Stimulated activated naive CD4-positive, alpha-beta T cell (primary cell): ENCODE results near the gene PAK6.

Source experiments
- DNase-seq, 6 experiments: peaks; one replicate each; lab custom pipeline; 2025; lab: John Stamatoyannopoulos, UW

Gene PAK6

DNA sequence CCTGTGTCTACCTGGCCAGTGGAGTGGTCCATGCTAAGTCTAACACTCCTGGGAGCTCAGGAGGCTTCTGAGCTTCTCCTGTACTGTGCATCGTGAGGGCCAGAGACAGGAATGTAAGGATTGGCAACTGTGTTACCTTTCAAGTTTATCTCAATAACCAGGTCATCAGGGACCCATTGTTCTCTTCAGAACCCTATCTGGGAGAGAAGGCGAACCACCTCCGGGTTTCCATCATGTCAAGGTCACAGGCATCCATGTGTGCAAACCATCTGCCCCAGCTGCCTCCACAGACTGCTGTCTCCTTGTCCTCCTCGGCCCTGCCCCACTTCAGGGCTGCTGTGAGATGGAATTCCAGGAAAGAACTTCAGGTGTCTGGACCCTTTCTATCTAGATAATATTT is 38.1 kb downstream of the PAK6 start:
- DNase-seq = no peak

DNA sequence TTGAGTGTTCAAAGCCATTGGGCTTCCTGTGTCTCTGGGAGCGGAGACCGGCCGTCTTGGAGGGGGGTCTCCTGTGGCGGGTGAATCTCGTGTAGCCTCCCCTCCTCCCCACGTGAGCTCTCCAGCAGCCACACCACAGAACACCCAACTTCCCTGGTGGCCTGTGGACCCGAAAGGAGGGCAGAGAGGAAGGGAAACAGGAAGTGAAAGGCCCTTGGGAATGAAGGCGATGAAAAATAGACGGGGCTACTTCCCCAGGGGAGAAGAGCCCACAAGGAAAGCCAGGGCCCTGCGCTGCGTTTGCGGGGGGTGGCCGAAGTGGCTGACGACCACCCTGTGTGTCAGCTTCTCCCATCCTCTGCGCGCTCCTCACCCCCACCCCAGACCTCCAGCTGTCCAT is 38.6 kb downstream of the PAK6 start:
- no peak for DNase-seq

DNA sequence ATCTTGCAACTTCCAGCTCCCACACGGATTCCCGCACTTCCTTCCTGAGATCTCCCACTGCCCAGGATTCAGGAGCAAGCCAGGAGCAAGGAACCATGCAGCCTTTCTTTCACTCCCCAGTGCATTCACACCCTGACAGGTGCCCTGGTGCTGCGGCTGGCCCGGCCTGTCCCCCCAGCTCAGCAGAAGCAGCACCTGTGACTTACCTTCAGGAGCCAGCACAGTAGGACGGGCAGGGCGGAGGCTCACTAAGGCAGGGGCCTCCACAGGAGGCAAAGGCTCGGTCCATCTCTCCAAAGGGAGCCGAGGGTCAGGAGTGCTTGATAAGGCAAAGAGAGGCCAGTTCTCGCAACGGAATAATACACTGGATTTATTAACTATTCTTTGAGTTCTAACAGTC is 39.2 kb downstream of the PAK6 start:
- no peak for DNase-seq

DNA sequence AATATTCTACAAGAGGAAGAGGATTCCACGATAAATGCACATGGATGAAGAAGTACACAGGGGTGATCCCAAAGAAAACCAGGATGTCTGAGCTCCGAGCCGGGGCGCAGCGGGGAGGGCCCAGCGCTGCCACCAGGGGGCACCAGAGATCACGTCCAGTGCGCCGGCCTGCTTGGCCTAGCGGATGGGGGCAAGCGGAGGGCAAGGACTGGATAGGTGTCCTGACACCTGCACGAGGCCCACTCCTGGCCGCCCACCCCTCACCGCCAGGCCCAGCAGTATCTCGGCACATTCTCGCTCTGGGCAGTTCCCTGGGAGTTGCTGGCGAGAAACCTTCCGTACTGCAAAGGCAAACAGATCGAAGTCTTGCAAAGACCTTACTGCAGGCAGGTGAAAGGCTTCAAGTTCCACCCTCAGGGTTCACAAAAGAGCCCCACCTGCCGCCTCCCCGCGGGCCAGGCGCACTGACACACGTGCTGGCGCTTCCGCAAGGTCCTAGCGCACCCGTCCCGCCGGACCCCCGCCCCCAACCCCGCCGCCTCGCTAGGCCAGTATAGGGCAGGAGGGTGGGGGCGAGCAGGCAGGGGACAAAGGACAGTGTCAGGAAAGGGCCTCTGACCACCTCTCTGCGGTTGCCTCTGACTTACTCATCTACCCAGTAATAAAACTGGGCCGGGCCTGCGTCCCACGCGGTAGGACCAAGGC is 40.7 kb downstream of the PAK6 start:
- DNase-seq = peak; percentile 15 to 73 (median 54)

DNA sequence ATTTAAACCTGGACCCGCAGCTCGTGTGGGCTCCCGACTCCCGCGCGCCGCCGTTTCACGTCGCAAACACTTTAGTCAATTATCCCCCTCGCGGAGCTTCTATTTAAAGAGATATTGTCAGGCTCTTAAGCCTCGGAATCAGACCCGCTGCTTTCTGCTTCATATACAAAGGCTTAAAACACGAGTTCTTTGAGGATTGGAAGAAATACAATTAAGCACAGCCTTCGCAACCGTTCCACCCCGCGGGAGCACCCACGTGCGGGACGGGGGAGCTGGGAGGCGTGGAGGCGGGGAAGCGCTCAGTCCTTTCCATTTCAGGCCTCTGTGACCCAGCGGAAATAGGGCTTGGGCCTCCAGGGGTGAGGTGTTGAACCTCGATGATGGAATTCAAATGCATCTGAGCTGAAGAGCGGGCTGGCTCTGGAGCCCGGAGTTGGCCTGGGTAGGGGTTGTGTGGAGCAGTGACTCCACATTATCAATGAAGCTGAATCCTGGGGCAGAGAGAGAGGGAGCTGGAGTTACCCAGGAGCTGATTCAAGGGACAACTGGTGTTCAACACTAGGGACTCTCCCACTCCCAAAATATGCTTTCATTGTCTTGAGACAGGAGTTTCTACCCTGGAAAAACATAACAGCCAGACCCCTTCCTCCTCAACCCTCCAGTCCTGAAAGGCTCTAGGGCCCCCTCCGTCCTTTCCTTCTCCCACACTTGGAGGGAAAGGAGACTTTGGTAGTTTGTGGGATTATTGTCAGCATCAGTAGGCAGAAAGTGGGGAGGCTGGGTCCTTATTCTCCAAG is 41.6 kb downstream of the PAK6 start:
- no peak for DNase-seq

DNA sequence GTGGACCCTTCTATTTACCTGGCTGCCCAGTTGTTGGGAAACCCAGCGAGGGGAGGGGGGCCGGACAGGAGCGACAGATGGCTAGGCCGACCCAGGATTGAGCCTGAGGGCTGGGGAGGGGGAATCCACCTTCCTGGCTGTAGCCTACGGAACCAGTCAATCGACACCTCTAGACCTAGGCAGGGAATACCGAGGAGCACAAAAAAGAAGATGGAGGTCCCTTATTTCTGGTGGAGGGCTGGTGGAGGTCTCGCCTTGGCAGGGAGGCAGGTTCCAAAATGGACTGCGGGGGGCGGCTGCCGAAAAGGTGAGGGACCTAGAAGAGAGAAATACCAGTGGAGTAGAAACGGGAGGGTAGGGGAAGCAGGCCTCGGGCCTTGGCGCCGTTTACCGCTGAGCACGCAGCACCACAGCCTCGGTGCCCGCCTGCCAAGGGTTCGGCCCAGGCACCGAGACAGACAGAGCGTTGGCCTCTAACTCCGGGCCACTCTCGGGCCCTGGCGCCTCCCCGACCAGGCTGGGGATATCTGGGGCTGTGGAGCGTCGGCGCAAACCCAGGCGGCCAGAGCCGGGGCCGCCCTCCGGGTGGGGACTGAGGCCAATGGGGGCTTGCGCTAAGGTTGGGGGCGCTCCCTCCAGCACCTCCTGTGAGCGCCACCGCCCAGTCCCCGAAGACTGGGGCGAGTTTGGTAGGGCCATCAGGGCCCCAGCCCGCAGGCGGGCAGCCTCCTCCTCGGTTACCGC is 42.4 kb downstream of the PAK6 start:
- DNase-seq = no peak

DNA sequence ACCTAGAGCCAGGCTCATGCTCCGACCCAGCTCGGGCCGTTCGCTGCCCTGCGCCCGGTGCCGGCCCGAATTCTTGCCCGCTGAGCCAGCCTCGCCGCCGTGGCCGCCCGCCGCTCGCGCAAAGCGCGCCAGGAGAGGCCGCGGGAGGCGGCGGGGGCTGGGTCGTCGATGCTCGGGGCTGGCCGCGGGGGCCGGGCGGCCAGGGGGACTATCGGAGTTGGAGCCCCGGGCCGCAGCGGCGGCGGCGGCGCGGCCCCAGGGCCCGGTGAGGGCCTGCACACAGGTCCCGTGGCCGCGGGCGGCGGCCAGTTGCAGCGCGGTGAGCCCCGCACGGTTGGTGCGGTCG is 42.9 kb downstream of the PAK6 start:
- no peak for DNase-seq

DNA sequence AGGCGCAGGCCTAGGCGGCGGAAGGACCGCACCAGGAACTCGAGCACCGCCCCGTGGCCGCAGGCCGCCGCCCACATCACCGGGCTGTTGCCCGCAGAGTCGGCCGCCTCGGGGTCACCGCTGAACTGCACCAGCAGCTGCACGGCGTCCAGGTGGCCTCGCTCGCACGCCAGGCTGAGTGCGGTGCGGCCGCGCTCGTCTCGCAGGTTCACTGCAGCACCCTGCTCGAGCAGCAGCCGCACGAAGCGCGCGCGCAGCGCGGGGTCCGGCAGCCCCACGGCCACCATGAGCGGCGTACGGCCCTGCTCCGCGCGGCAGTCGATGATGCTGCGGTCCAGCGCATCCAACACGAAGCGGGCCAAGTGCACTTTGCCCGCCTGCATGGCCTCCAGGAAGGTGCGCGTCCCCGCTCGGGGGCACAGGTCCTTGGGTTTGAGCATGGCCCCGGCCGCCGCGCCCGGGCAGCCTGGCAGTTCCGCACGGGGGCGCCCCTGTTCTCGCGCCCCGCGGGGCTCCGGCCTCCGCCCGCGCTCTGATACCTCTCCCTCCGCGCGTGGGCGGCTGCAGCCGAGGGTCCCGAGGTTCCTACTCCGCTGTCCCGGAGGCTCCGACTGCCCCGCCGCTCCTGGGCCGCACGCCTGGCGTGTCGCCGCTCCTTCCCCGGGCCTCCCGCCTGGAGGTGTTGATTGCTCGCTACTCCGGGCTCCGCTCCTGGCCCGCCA is 43.4 kb downstream of the PAK6 start:
- DNase-seq = peak in 5 of 6 experiments; percentile 13 to 70 (median 54)

DNA sequence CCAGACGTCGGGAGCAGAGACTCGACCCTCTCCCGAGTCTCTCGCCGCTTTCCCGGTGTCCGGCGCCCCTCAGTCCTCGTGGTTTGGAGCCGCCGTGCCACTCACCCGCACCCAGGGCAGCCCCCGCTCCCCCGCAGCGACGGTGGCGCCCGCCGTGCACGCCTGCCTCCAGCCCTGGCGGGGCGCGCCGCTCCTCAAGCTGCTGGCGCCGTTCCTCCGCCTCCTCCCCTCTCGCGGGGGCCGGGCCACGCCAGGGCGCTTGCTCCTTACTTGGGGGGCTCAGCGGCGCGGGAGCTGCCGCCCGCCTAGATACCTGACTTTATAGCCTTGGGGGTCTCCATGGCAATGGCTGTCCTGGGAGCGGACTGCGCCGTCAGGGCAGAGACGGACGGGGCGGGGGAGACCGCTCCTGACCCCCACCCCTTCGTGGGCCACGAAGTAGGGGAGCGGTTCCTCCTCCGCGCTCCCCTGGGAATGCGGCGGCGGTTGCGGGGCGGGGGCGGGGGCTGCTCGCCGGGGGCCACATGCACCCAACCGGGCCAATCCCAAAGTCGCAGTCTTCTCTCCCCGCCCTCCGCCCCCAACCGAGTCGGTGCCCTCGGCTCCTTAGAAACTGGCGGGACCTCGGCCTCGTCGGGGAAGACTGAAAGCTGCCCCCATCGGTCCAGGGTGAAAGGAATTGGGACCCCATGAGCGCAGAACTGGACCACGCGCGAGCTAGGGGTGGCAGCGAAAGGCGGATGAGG is 44.2 kb downstream of the PAK6 start, which contains the start of gene ANKRD63:
Gene ANKRD63 (minus strand): TSS at position 196 of the 746 bp plus-strand sequence. CDS start 478 bp downstream, outside the sequence.
- DNase-seq = peak in 5 of 6 experiments; percentile 11 to 70 (median 49)

DNA sequence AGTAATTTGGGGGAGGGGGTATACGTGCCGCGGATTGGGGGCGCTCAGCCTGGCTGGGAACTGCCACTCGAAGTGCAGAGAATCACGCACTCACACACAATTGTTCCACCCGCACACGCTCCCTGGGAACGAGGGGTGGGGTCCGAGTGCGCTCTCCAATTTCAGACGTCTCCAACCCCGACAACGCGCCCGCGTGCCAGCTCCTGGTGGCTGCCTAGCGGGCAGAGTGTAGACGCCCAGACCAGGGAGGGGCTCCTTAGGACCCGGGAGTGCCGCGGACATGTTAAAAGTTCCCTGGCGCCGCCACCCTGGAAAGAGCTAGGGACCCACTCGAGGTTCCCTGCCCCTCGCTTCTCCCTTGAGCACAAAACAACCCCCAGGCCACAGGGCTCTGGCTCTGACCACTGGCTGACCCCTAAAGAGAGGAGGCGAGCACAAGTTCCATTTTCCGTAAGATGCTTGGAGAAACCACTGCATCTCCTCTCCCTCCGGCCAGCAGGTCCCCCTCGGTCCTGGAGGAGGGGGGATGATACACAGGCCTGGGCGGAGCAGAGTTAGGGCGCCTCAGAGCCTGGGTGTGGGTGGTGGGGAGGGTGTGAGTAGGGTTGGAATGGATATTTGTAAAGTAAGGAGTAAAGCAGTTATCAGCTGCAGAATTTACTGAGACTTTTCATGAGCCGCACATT is 44.9 kb downstream of the PAK6 start:
- DNase-seq = no peak

DNA sequence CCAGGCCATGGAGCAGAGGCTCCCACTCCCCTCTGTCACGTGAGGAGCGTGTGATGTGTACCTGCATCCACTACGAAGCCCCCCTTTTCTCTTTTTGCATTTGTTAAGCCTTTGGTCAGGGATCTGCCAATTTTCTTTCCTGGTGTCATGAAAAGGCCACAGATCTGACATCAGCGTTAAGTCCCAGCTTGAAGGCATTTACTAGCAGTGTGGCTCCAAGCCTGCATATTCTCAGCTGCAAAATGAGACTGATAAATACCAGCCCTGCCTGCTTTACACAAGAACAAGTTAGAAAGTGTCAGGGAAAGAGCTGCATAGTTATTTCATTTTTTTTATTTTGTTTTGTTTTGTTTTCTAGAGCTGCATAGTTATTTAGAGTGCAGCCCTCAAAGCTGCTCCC is 46.3 kb downstream of the PAK6 start:
- DNase-seq = no peak

DNA sequence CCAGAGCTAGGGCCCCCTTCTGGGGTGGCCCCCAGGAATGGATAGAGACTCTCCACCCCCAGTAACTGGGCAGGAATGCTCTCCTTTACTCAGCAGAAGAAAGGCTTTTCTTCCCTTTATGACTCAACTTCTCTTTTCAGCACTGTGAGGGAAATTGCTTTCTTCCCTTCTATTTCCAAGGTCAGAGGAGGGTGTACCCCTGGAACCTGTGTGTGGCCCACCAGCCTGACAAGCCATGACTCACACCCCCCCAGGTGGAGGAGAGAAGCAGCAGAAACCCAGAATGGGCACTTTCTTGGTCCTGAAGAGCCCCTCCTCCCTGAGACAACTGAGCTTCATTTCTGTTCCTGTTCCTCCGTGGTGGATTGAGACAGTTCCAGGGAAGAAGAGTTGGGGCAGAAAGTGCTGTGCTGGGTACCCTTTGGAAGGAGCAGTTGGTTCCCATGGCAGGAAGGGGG is 46.7 kb downstream of the PAK6 start:
- no peak for DNase-seq

DNA sequence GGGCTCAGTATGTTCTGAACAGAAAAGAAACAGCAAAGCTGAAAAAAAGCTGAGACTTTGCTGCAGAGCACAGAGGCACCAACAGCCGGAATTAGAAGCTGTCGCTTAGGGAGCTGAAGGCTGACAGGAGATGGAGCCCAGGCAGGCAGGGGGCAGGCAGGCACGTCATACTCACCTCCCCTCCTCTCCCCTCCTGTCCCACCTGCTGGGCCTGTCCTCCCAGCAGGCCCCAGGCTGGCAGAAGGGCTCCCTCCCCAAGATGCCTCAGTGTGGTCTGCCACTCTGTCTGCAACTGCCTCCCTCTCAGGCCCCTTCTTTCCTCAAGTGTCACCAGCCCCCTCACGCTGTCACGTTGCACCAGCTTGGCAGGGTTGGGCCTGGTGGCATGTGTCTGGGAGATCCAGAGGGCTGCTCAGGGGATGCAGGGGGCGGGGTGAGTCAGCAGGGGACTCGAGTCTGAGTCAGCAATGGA is 47.2 kb downstream of the PAK6 start:
- DNase-seq = no peak

DNA sequence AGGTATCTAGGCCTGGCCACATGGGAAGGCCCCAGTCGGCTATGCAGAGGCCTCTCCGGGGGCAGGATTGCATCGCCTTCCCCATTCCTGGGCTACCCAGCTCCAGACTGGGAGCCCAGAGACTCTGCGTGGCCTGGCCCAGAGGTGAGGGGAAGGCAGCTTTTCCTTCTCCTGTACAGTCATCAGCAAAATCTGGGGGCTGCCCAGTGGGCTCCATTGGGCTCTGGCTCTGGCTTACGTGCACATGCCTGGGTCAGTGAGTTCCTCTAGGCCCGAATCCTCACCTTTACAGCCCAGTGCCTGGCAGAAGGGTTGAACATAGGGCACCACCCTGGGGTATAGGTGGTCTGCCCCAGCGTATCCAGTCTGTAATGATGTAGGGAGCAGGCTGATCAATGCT is 47.9 kb downstream of the PAK6 start:
- no peak for DNase-seq

DNA sequence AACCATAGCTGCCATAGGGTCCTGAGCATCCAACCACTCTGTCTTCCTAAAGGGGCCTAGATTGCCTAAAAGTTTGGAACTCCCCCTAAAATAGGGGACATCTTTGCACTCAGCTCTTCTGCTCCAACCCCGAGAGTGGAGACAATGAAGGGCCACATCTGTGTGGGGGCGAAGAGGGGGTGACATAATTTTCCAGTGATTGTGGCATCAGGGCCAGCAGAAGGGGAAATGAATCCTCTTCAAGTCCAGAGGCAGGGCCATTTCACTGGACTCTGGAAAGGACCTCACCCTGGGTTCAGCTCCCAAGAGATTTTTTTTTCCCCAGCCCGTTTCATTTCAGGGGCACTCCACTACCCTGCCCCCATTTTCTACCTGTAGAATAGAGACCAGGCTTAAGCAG is 48.6 kb downstream of the PAK6 start:
- DNase-seq = no peak

DNA sequence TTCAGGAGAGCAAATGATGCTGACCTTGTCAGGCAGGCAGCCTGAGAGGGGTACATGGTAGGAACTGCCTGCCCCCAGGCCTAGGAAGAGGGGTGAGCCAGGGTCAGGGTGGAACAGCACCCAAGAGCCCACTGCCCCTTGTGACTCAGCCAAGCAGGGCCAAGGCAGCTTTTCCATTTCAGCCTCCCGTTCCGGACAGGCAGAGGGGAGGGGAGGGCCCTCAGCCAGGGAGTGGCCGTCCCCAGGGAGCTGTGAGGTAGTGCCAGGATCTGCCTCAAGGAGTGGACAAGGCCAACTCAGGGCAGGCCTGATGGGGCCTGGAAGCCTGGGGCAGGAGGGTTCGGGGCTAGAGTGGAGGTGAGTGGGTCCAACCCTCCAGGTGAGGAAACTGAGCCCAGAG is 49.1 kb downstream of the PAK6 start:
- no peak for DNase-seq

DNA sequence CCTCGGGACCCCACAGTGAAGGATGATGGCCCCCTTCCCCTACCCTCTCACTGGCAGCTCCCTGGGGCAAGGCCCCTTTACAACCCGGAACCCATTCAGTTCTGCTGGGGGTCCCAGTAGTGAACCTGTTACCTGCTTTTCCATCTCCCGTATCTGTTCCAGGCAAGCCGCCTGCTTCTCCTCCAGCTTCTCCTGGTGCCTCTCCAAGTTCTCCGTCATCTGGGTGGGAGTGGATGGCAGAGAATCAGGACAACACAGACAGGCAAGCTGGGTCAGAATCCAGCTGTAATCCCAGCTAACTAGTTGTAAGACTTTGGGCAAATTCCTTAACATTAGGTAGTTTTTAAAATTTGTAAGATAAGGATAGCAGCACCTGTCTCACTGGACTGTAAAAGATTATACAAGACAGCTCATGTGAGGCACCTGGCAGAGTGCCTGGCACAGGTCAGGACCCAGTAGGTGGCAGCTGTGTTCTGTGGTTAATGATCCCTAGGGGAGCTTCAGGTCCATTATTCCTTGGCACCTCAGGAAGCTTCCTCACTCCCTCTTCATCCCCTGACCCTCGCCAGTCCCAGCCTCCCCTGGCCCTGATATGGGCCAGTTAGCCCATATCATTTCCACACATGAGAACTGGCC is 50.4 kb downstream of the PAK6 start:
- no peak for DNase-seq

DNA sequence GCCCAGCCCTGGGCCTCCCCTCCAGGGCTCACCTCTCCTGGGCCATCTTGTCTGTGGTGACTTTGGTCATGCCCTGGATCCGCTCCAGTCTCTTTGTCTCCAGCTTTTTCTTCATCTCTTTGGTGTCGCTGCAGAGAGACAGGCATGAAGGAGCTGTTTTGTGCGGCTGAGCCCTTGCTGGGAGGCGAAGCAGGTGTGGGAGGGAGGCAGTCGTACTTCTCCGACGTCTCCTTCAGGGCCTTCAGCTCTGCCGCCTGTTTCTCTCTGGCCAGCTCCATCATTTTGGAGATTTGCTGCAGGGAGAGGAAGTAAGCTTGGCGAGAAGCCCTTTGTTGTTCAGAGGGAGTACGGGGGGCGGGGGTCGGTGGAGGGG is 51.7 kb downstream of the PAK6 start:
- DNase-seq = no peak

DNA sequence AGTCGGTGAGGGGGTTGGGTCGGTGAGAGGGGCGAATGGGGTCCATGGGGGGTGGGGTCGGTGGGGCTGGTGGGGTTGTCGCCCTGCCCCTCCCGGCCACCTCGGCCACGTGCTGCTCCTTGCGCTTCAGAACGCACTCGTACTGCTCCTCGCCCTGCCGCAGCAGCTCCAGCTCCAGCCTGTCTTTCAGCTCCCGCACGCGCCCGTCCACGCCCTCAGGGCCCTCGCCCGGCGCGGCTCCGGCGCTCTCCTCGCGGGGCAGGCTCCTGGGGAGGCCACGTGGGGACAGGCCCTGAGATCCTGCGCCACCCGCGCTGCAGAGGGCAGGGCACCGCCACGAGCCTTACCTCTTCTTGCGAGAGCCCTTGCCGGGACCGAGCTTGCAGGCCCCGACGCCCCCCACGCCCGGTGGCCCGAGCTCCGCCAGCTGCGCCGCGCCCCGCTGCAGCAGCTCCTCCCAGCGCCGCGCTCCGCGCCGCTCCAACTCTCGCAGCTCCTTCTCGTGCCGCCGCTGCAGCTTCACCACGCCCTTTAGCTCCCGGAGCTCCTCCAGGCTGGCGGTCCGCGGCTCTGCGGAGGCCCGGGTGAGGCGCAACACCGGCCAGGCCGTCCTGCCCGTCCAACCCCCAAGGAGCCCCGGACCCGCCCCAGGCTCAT is 52.2 kb downstream of the PAK6 start:
- DNase-seq = no peak

DNA sequence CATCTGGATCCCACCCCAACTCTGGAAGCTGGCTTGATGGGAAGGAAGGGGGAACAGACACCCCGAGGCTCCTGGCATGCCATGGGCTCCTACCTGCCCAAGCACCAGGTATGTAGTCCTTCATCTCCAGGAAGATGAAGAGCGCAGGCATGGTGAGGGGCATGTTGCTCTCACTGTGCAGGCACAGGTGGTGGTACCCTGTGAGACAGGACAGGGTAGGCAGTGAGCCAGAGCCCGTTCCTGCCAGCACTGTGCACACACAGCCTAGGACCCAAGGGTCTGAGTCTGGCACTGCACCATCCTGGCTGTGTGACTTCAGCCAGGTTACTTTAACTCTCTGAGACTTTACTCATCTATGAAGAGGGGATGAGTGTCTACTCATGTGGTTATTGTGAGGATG is 53.4 kb downstream of the PAK6 start:
- no peak for DNase-seq
